Neural progenitor cell (in vitro differentiated cells): ENCODE measurements around the gene RAB15.

Experiments used
- EZH2 ChIP-seq: fragments of 200-600 bp; sonication (generic); IDR thresholded peaks from 2 replicates; pipeline ENCODE4 v1.6.1; 2017; ENCODE audit warnings: antibody characterized with exemption, mild to moderate bottlenecking, moderate library complexity
- EZH2phosphoT487 ChIP-seq: fragments of 200-600 bp; sonication (generic); IDR thresholded peaks from 2 replicates; pipeline ENCODE4 v1.6.1; 2017; ENCODE audit warnings: antibody characterized with exemption
- TF ChIP-seq, protein P1 (sequence below): fragments of 200-600 bp; sonication (generic); IDR thresholded peaks from 2 replicates; pipeline ENCODE4 v1.5.1; 2017; ENCODE audit warnings: antibody characterized with exemption, mild to moderate bottlenecking

- TF ChIP-seq, protein P1, sequence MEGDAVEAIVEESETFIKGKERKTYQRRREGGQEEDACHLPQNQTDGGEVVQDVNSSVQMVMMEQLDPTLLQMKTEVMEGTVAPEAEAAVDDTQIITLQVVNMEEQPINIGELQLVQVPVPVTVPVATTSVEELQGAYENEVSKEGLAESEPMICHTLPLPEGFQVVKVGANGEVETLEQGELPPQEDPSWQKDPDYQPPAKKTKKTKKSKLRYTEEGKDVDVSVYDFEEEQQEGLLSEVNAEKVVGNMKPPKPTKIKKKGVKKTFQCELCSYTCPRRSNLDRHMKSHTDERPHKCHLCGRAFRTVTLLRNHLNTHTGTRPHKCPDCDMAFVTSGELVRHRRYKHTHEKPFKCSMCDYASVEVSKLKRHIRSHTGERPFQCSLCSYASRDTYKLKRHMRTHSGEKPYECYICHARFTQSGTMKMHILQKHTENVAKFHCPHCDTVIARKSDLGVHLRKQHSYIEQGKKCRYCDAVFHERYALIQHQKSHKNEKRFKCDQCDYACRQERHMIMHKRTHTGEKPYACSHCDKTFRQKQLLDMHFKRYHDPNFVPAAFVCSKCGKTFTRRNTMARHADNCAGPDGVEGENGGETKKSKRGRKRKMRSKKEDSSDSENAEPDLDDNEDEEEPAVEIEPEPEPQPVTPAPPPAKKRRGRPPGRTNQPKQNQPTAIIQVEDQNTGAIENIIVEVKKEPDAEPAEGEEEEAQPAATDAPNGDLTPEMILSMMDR, result peak; percentile 28
- TF ChIP-seq EZH2, result no peak
- no peak for TF ChIP-seq EZH2phosphoT487
Measured at GRCh38 chr14:64937821-64938193, 34.3 kb downstream of the RAB15 start.
